GM19239 (cell line): Measurements from ENCODE around the gene TRAF7.
"Not testable (repeated sequence)": the region's sequence is repeated elsewhere in the genome, so short reads cannot be mapped to it uniquely, and the experiment has no call there.

ENCODE experiments used
- DNase-seq: peaks from one replicate; pipeline ENCODE4 v3.0.0; 2011; ENCODE audit warnings: low spot score; ENCODE audit not compliant: insufficient read length
- FAIRE-seq: peaks from 2 replicates; lab custom pipeline; 2011; peaks lifted over from hg19 to GRCh38; lab: Jason Lieb, UNC

TRAF7 gene

DNA sequence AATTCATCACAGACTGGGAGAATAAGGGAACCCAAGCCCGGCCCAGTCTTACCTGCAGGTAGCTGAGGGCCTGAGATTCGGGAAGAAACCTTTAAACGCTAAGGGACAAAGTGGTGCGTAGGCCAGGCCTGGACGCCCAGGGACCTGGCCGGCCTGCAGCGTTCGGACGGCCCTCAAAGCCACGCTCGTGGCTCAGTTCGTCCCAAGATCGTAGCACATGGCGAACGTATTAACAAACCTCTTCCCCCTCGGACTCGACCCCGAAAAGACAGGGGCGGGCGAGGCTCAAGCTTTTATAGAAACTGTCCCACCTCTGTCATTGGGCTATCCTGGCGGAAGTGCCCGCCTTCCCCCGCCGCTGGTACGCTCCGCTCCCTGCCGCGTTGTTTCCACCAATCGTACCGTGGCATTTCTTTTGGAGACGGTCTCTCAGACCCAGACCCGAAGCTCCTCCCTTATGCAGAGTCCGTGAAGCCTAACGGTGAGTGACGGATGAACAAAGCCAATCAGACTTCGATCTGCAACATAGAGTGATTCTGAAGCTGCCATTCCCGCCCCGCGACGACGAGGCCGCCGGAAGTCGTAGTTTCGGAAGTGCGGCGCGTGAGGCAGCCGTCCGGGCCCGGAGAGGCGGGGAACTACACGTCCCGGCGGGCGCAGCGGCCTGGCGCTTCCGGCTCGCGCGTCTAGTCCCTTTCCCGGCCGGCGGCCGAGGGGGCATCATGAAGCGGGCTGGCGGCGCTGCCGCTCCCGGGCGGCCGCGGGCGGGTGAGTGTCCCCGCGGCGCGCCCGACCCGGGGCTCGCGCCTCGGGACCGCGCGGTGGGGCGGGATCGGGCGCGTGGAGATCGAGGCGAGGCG lies at the start of gene TRAF7:
Gene TRAF7 (plus strand): TSS at position 692 of the 860 bp plus-strand sequence. CDS start 8,139 bp downstream, outside the sequence.
- DNase-seq (peak; percentile 99), FAIRE-seq (peak; percentile 98)

DNA sequence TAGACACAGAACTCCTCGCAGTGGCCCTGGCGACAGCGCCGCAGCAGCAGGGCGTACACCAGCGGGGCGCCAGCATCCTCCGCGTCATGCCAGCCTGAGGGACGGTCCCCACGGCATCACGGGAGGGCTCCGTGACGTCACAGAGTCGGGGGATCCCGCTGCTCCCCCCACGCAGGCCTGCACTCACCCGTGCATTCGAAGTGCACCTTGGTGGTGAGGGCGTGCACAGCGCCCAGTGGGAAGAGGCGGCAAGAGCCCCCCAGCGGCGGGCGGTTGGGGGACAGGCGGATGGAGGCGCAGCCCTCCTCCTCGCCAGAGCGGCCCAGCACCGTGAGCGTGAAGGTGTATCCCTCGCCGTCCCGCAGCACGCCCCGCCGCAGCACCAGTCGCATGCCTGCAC lies 49.4 kb upstream of the TRAF7 start:
- DNase-seq, FAIRE-seq: not testable (repeated sequence)

DNA sequence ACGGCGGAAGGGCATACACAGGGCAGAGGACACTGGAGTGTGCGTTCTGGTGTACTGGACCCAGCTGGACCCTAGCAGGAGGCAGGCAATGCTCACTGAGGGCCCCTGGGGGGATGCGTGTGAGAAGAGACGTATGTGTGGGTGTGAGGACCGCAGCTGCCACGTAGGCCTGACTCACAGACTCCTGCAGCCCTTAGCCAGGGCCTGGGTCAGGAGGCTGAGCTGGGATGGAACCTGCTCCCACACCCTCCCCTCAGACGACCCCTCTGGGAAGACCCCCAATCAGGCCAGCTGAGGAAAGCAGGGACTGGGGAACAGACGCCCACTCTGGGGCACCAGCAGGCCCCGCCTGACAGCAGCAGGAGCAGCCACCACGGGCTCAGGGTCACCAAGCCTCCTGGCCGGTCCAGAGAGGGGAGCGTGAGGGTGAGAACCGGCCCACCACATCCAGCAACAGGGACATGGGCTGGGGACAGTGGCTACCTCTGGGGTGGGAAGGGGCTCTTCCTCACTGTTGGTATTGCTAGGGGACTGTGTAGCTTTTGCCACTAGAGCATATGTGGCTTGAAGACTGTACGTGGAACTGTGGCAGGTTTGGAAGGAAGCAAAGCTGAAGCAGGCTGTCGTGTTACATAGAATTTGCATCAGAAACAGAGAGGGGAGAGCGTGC lies 48.3 kb upstream of the TRAF7 start:
- not testable (repeated sequence) for DNase-seq

DNA sequence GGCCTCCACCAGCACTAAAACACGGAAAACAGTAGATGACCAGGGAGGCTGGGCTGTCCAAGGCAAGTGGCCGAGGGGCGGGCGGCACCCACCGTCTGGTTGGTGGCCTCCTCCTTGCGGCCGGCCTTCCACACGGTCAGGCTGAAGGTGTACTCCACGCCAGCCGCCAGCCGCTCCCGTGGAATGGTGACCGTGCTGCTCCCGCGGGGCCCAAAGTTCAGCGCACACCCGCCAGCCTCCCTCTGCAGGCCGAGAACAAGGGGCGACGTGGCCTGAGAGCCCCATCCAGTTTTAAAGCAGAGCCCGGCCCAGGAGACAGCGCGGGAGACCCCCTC lies 47.8 kb upstream of the TRAF7 start:
- FAIRE-seq, DNase-seq: not testable (repeated sequence)

More for the DNA sequence above, 48.3 kb upstream of the TRAF7 start:
- FAIRE-seq, result not testable (repeated sequence)

DNA sequence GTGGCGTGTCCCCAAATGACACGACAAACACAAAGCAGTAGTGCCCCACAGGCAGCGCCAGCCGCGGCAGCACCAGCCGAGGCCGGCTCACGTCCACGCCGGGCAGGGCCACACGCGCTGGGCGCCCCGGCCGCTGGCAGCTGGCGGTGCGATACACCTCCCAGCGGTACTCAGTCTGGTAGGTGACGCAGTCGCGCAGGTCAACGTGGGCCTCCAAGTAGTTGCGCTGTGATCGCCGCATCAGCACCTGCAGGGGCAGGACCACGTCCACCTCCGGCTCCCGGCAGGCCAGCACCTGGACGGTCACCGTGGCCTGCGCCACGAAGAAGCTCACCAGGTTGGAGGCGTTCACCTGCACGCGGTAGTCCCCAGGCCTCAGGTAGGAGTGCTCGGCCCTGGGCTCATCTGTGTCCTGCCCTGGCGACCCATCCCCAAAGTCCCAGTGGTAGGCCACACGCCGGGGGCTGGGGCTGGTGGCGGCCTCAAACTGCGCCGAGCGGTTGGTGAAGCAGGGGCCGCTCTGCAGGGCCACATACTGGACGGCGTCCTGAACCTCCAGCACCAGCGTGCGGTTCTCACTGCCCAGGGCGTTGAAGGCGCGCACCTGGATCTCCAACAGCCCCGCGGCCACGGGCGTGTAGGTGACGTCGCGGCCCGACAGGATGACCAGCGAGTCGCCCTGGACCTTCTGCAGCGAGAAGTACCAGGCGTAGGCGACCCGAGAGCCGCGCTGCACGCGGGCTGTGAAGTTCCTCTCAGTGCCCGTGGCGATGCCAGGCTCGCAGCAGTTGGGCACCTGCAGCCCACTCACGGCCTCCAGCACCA lies 46.9 kb upstream of the TRAF7 start:
- not testable (repeated sequence) for FAIRE-seq, DNase-seq

DNA sequence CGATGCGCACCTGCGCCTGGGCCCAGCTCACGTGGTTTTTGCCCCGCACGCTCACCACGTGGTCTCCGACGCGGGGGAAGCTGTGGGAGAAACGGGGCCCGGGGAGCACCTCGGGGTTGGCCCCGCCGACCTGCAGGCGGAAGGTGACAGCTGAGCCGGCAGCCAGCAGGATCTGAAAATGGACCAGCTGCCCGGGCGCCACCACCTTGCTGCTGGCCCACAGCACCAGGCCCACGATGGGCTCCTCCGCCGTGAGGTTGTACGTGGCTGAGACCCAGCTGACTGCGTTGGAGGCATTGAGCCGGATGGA lies 46.4 kb upstream of the TRAF7 start:
- not testable (repeated sequence) for FAIRE-seq, DNase-seq

DNA sequence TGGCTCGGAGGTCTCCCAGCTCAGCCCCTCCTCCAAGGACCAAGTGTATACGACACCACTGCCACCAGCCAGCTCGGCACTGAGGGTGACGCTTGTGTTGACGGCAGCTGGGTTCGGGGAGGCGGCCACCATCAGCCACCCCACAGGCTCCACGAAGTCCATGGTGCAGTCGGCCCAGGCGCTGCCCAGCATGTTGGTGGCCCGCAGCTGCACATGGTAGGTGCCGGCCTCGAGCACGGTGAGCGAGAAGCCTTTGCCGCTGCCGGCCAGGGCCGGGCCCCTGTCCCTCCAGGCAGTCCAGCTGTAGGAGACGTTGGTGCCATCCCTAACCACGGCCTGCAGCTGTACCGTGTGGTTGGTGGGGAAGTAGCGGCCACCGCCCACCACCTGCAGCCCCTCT lies 45.7 kb upstream of the TRAF7 start:
- FAIRE-seq, DNase-seq: not testable (repeated sequence)

DNA sequence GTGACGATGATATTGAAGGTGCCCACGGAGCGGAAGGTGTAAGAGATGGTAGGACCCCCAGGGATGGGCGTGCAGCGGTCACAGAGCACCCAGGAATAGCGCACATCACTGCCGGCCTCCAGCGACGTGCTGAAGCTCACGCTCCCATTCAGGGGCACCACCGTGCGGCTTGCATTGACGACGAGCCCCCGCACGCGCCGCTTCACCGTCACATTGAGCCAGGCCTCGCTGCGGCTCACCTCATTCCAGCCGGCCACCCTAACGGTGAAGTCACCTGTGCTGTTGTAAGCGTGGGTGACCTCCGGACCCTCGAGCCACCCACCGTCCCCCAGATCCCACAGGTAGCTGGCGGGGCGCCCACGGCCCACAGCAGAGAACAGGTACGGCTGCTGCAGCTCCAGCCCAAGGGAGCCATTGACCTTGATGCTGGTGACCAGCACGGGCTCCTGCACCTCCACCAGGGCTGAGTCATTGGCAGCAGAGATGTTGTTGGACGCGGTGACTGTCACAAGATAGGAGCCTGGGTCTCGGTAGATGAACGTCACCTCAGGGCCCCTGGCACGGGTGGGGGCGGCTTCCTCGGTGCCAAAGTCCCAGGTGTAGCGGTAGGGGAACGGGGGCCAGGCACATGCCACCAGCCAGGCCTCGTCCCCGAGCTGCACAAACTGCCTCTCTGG lies 45.1 kb upstream of the TRAF7 start:
- not testable (repeated sequence) for DNase-seq, FAIRE-seq

DNA sequence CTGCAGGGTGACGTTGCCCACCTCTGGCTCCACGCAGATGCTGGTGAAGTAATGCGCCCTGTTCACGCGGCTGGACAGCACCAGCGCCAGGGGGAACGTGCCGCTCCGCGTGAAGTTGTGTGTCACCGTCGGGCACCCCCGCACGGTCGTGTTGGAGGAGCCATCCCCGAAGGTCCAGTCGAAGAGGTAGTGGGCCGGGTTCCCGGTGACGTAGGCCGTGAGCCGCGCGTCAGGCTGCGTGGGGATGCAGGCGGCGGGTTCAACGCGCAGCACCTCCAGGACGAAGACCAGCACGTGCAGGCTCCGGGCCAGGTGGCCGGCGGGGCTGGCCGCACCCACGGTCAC lies 44.6 kb upstream of the TRAF7 start:
- FAIRE-seq, DNase-seq: not testable (repeated sequence)

DNA sequence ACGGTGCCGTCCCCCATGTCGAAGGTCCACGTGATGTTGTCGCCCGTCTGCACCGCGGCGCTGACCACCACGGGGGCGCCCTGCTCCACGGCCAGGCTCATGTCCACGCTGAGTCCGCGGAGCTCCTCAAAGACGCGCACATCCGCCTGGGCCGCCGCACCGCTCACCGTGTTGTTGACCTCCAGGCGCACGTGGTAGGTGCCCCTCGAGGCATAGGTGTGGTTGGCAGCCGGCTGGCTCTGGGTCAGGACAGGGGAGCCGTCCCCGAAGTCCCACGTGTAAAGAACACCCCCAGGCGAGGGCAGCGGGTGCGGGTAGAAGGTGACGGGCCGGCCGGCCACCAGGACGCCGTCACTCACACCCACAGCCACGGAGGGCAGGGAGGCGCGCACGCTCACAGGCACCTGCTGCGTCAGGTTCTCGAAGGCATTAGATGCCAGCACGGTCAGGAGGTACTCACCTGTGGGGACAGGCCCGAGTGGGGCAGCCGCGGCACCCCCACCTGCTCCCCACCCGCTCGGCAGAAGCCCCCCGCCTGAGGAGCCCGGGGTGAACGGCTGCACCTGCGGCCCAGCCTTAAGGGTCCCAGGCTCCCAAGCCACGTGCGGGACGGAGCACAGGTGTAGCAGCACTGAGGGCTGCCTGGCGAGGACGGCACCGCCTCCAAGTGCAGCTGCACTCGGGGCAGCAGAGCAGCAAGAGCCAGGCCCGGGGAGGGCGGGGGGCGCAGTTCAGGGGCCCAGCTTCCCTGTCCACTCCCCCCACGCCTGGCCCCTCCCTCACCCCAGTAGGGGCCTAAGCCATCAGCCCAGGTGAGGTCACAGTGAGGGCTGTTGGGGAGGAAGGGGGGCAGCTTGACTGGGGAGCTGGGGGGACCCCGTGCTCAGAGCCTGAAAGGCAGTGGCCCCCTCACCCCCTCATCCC lies 43.9 kb upstream of the TRAF7 start:
- not testable (repeated sequence) for FAIRE-seq, DNase-seq

DNA sequence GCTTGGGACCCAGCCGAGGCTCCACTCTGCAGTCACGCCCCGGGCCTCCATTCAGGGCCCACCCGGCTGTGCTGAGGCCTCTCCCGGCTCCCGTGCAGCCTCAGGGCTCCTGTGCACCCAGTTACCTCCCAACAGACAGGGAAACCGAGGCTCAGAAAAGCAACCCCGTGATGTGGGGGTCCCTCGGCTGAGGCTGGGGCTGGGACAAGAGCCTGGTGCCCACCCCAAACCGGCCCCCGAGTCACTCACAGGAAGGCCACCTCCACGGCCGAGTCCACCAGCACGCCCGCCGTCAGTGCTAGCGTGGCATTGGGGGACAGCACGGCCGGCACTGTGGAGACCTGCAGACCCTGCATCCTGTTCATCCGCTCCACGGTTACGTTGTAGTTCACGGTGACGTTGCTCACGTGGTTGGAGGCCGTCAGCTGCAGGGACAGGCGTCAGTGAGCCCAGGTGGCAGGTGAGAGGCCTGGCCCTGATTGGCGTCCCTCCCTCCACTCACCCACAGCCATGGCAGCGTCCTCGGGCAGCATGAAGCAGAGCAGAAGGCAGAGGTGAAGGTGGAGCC lies 43.0 kb upstream of the TRAF7 start:
- DNase-seq, FAIRE-seq: not testable (repeated sequence)

DNA sequence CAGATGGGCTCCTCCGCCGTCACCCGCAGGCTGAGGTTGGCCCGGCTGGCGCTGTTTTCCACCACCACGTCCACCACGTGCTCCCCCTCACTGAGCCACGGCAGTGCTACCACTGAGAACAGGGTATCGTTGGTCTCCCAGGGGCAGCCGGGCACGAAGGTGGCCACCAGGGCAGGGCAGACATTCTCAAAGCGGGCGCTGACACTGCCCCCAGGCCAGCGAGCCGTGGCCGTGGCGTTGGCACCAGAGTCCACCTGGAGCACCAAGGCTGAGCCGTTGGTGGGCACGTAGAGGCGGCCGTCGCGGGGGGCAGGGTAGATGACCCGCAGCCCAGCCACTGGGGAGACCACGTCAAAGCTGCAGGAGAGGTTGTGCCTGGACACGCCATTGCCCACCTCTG lies 41.4 kb upstream of the TRAF7 start:
- DNase-seq, FAIRE-seq: not testable (repeated sequence)

DNA sequence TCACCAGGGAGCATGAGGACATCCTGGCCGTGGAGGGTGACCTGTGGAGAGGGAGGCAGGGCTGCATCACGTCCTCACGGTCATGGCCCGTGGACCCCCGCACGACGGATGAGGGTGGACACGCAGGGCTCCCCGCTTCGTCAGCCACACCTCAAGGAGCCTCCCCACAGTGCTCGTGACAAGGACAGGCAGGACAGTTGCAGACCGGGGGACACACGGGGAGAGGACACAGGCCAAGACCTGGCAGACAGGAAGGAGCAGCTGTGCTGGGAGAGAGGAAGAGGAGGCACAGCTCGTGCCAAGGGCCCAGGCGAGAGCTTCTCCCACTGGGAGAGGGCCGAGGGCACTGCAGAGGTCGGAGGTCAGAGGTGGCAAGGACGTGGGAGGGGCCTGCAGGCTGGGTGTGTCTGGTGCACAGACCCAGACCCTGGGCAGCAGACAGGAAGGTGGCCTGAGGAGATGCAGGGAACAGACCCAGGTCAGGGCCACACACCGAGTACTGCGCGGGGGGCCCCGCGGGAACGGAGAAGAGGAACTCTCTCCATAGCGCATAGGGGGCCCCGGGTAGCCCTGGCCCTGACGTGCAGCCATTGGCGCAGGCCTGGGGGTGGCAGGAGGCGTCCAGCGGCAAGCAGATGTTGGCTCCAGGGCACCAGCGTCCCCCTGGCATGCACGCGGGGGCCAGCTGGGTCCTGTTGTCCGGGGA lies 40.5 kb upstream of the TRAF7 start:
- DNase-seq, FAIRE-seq: not testable (repeated sequence)

DNA sequence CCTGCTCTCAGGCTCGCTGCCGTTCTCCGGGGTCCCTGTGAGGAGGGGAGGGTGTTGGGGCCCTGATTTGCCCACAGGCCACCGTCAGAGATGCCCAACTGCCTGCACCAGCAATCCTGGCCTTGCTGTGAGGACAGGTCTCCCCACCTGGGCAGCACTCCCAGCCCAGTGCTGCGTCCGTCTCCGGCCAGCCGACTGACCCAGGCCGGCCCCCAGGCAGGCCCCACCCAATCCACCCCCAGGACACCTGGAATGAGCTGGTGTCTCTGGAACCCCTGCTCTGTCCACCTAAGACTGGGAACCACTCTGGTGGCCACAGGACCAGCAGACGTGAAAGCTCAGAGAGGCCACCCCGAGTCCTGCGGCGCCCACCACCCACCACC lies 40.0 kb upstream of the TRAF7 start:
- DNase-seq, result no peak
- no peak for FAIRE-seq

DNA sequence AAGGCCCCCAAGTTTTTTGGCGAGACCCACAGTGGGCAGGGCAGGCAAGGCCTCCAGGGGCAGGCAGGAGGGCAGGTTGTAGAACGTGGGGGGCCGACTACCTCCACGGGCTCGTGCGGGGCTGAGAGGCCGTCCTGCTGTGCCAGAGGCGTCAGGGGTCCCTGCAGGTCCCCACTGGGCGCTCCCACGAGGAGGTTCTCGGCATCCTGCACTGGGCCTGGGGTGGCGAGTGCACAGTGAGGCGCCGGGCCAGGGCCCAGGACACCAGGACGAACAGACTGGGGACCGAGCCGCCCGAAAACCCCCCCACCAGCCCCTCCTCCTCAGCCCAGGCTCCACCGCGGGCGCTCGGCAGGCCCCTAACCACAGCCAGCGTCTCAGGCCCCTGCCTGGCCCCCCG lies 39.2 kb upstream of the TRAF7 start:
- FAIRE-seq, result not testable (repeated sequence)

DNA sequence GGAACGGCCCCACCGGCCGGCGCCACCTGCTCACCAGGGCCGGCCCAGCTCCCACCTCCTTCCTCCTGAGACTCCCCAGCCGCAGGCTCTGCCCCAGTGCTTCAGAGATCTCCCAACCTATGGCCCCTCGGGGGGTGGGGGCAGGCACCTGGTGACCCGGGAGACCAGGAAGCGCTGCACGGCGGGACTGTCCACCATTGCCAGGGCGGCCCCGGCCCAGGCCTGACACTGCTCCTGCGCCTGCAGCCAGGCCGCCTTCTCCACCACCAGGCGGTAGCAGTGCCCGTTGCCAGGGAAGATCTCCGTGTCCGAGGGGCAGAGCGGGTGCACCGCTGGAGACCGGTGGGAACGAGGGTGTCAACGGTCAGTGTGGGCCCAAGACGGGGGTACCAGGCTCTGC lies 38.2 kb upstream of the TRAF7 start:
- FAIRE-seq, DNase-seq: not testable (repeated sequence)

More for the DNA sequence above, 39.2 kb upstream of the TRAF7 start:
- DNase-seq, result not testable (repeated sequence)

DNA sequence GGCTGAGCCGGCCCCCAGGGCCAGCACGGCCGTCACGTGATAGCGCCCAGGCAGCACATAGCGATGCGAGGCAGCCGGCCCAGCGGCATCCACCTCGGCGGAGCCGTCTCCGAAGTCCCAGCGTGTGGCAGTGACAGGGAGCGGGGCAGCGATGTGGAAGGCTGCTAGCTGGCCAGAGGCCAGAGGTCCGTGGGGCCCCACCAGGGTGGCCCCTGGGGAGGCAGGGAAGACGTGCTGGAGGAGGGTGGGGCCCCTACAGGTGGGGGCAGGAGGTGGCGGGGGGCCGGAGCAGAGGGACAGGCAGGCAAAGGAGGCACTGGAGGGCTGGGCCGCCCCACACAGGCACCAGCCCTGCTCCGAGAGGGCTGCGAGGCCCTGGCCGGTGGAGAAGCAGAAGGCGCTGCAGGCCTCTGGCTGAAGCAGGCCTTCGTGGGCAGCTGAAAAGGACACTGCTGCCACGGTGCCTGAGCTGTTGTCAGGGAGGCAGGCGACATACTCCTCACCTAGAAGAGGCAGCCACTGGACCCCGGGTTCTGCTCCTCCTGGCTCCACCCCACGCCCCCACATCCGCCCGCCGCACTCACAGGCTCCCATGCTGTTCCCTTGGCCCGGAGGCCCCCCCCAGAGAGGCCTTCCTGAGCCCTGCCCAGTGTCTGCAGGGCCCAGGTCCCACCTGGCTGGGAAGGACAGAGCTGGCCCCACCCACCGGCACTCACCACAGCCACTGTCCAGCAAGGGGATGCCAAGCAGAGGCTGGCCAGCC lies 37.4 kb upstream of the TRAF7 start:
- FAIRE-seq, DNase-seq: not testable (repeated sequence)
